Fibroblast of the aortic adventitia (primary cell): ENCODE measurements around the gene THTPA. TPM values are rescaled to one million over a fixed set of nuclear protein-coding genes. Genes with fewer than 3 reads are reported as not detected.

Experiments
- DNase-seq: peaks from one replicate; pipeline ENCODE4 v3.0.0-alpha.2; 2010; ENCODE audit warnings: low read depth
- H3K4me3 ChIP-seq: 2 replicates; pipeline ENCODE4 v1.5.1; 2011; ENCODE audit warnings: low read depth, mild to moderate bottlenecking, control low read depth, low read length, moderate library complexity
- total RNA-seq: library from RNA; depleted of rRNA; stranded (reverse); fragments of >200 nt; gene quantifications from 2 replicates; pipeline ENCODE4 v1.2.3, GENCODE V29; 2012; ENCODE audit warnings: low replicate concordance
- TF ChIP-seq, protein P1 (sequence below): IDR thresholded peaks from 2 replicates; pipeline ENCODE4 v1.5.1; 2011; ENCODE audit warnings: mild to moderate bottlenecking, low read length, control low read depth, inconsistent platforms; ENCODE audit not compliant: insufficient read depth

Gene THTPA, protein sequence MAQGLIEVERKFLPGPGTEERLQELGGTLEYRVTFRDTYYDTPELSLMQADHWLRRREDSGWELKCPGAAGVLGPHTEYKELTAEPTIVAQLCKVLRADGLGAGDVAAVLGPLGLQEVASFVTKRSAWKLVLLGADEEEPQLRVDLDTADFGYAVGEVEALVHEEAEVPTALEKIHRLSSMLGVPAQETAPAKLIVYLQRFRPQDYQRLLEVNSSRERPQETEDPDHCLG
- total RNA-seq: 22.3 and 26.8 TPM in 2 replicates

DNA sequence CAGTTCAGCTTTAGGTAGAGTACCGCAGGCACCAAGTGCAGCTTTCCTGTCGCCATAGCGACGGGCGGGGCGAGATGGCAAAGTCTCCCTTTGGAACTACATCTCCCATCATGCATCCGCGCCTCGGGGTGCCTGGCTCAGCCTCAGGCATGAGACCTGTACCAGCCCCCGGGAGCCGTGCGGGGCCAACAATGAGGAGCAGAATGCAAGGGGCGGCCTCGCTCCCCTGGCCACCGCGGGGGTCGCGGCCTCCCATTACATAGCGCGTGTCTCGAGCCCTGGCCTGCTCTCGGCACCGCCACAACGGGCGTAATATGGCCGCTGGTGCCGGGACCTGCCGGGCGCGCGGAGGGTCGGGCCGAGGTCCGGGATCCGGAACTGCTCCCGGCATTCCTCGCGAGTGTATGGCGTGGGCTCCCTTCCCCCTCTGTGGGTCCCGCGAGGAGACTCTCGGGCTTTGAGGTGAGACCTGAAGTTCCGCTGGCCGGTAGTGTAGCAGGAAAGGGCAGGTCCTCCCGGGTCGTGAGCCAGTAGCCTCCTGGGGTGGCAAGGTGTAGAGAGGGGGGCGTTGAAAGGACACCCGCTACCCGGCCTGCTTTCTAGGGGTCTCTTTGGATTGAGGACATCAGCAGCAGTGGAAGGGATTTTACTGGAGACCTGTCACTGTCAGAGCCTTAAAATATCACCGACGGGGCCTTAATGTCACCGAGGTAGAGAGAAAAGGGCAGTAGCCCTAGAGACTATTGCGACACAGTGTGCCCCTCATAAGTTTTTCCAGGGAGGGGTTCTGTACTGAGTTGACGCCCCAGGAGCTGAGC lies at the start of gene THTPA:
THTPA (plus strand) TSS at position 390 of the 818 bp plus-strand sequence. CDS start 487 bp downstream, outside the sequence.
- peak within 1 kb of the TSS; percentile 95 for H3K4me3 ChIP-seq
- peak; percentile 83 for DNase-seq
- TF ChIP-seq, protein P1, sequence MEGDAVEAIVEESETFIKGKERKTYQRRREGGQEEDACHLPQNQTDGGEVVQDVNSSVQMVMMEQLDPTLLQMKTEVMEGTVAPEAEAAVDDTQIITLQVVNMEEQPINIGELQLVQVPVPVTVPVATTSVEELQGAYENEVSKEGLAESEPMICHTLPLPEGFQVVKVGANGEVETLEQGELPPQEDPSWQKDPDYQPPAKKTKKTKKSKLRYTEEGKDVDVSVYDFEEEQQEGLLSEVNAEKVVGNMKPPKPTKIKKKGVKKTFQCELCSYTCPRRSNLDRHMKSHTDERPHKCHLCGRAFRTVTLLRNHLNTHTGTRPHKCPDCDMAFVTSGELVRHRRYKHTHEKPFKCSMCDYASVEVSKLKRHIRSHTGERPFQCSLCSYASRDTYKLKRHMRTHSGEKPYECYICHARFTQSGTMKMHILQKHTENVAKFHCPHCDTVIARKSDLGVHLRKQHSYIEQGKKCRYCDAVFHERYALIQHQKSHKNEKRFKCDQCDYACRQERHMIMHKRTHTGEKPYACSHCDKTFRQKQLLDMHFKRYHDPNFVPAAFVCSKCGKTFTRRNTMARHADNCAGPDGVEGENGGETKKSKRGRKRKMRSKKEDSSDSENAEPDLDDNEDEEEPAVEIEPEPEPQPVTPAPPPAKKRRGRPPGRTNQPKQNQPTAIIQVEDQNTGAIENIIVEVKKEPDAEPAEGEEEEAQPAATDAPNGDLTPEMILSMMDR: no peak

DNA sequence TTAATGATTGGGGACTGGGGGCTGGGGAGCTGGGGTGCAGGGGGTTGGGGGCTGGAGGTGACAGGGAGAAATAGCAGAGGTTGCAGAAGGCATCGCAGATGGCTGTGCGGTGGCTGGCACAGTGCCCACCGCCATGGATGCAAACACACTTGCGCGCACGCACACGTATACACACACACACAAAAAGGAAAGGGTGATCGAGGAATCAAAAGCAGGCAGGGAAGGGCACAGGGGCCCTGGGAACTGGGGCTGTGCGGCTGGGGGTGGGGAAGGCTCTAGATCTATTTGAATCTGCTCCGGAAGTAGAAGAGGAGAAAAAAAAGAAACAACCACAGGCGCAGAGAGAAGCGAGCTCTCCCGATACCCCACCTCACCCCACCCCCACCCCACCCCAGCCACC lies 43.9 kb upstream of the THTPA start:
- DNase-seq: no peak
- H3K4me3 ChIP-seq: no peak overlapping the region
- TF ChIP-seq, protein P1: no peak

DNA sequence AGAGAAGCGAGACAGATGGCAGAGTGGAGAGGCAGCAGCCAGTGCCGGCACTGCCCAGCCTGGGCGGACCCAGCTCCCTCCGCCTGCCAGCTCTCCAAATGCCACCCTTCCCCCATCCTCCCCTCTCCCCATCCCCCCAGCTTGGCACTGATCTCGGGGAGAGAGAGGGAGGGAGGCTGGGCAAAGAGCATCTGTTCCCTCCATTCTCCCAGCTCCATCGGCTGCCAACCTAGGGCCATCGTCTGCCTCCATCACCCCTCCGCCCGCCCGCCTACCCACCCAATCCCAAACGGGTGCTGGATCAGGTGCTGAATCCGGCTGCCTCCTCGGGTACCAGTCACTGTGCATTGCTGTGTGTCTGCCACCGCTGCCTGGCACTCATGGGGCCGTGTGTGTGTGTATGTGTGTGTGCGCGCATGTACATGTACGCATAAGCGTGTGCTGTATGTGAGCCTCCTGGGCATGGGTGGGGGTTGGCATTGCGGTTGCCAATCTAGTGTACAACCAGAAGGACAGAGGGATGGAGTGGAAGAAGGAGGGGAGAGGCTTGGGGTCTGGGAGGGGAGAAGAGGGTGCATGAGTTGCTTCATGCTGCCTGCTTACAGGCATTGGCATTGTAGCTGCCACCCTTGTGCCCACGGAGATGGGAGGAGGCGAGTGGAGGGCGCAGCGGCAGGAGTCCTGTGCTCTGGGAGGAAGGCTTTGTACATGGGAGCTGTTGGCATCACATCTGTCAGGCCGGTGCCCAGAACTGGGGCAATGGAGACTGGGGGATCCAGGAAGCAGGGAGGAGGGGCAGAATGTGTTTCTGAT lies 42.9 kb upstream of the THTPA start:
- TF ChIP-seq, protein P1: no peak
- no peak overlapping the region for H3K4me3 ChIP-seq
- DNase-seq: no peak

DNA sequence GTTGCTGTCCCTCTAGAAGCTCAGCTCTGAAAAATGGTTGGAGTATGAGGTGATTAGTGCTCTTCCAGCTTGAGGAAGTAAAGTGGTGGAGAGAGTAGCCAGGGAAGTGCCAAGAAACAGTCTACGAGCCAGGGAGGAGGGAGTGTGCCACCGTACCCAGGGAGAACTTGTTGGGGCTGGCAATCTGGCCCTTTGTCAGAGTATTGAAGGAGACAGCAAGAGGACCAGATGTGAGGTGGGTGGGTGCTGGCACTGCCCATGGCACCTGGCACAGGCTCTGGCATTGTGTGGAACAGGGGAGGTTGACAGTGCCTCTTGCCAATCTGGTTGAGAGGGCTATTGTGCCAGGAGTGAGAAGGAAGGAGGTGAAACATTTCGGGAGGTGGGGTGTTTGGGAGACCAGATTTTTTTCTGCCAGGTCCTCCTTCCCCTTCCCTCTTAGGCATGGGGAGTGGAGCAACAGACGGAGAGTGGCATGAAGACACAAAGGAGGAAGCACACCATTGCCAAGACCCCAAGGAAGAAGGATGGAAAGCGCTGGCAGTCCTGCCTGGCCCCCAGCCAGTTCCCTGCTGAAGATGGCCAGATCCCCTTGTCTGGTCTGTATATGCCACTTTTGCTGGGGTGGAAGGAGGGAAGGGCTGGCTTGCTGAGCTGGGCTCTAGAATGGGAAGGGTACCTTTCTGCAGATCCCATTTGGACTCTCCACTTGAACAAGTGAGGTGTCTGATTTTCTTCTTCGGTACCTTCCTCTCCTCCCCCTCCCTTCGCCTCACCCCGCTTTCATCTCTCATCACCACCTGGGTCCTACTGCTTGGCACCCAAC lies 42.0 kb upstream of the THTPA start:
- DNase-seq: no peak
- H3K4me3 ChIP-seq: no peak overlapping the region
- TF ChIP-seq, protein P1: no peak

DNA sequence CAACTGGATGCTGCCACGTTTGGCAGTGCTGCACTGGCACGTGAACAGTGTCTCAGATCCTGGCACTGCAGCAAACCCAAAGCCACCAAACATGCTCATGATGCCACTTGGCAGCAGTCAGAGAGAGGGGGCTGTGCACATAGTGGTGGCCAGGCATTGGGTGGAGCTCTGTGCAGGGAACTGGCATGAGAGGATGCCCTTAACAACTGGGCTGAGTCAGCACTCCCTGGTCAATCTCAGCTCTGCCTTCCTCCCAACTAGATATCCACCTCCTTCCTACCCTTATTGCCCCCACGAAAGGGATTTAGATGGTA lies 41.5 kb upstream of the THTPA start:
- no peak for DNase-seq
- no peak overlapping the region for H3K4me3 ChIP-seq
- TF ChIP-seq, protein P1: no peak

DNA sequence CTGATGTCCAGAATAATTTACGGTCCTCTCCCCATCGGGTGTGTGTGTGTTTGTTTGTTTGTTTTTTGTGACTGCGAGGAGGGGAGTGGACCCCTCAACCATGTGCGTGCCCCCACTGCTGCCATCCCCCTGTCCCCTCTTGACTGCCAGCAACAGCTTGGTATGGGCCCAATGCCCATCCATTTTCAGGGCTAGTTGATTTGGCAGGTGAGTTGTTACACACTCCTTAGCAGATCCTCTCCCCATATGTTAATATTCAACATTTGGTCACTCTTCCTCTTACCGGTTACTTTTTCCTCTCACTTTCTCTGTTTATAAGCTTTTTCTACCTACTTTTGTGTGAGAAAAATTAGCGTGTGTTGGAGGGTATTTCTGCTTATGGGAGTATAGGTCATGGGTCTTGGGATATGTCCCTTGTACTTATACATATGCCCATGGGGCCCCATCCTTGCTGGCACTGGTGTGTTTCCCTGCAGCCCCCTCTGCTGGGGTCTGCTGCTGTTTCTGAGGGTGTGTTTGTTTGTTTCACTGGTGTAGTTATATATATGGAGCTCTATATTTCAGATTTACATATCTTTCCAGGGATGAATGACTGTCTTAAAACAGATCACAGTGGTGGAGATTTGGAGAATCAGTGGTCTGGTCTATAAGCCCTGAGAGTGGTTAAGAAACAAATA lies 38.3 kb upstream of the THTPA start:
- DNase-seq: no peak
- TF ChIP-seq, protein P1: no peak

More for the DNA sequence above, 38.3 kb upstream of the THTPA start:
- H3K4me3 ChIP-seq: no peak overlapping the region
